GM12878 (cell line): Measurements from ENCODE around the gene INSRR. TPM values are rescaled to one million over a fixed set of nuclear protein-coding genes. Genes with fewer than 3 reads are reported as not detected.

Source experiments
- ATAC-seq: fragments of 200-7000 bp; cut with Tn5 transposase; 3 replicates; pipeline ENCODE4 v1.9.1; 2020; ENCODE audit warnings: mild to moderate bottlenecking, moderate library complexity
- BruUV-seq: library from RNA; stranded (reverse); fragments of 400-500 nt; replicated peaks from 2 replicates; lab custom pipeline; 2021; lab: Mats Ljungman, UMichigan
- CTCF ChIA-PET: fragments of 300-600 bp; sonication (Branson Sonifier 250); formaldehyde crosslinking; extraction: SDS; loops from one replicate; lab custom pipeline; 2021; ENCODE audit warnings: inconsistent platforms; lab: Yijun Ruan, JAX
- POLR2A ChIA-PET: fragments of 350-600 bp; formaldehyde crosslinking; extraction: SDS; loops from one replicate; lab custom pipeline; 2021; ENCODE audit warnings: inconsistent platforms; lab: Charles Lee
- RAD21 ChIA-PET: fragments of 300-600 bp; sonication (Branson Sonifier 250); formaldehyde crosslinking; loops from one replicate; lab custom pipeline; 2023; ENCODE audit warnings: antibody characterized with exemption; ENCODE audit not compliant: unreplicated experiment; lab: Charles Lee
- SMC1A ChIA-PET: fragments of 300-600 bp; sonication (Branson Sonifier 250); formaldehyde crosslinking; loops from one replicate; lab custom pipeline; 2023; ENCODE audit not compliant: unreplicated experiment, uncharacterized antibody; lab: Charles Lee
- DNase-seq: peaks from one replicate; pipeline ENCODE4 v3.0.0-alpha.2; 2011; ENCODE audit warnings: low read depth, low spot score
- FAIRE-seq: peaks from 3 replicates; lab custom pipeline; 2011; peaks lifted over from hg19 to GRCh38; lab: Jason Lieb, UNC
- H2AFZ ChIP-seq: 2 replicates; pipeline ENCODE4 v1.6.0; 2011; ENCODE audit warnings: low read depth, low read length, control low read depth; ENCODE audit not compliant: control insufficient read depth
- H3K27ac ChIP-seq: 2 replicates; pipeline ENCODE4 v1.5.1; 2011; ENCODE audit warnings: control low read depth; ENCODE audit not compliant: control insufficient read depth, insufficient read depth
- H3K27me3 ChIP-seq, 2 experiments: replicated peaks in 1 of 2; 2 replicates each; pipeline versions ENCODE4 v1.6.0 to v1.6.1; 2011; ENCODE audit warnings: low read length in 1 of 2; ENCODE audit not compliant: control insufficient read depth in 2 of 2, insufficient read depth in 2 of 2
- H3K36me3 ChIP-seq, 2 experiments: 2 replicates each; pipeline ENCODE4 v1.5.1; 2011; ENCODE audit warnings: low read length in 1 of 2; ENCODE audit not compliant: control insufficient read depth in 2 of 2, insufficient read depth in 2 of 2
- H3K4me1 ChIP-seq: 2 replicates; pipeline ENCODE4 v1.6.1; 2011; ENCODE audit warnings: mild to moderate bottlenecking, low read length, moderate library complexity, mixed read lengths; ENCODE audit not compliant: control insufficient read depth, insufficient read depth
- H3K4me2 ChIP-seq: 2 replicates; pipeline ENCODE4 v1.6.0; 2011; ENCODE audit warnings: control low read depth; ENCODE audit not compliant: control insufficient read depth, insufficient read depth
- H3K4me3 ChIP-seq: fragments of 200-600 bp; sonication (generic); 2 replicates; pipeline ENCODE4 v1.5.1; 2016
- H3K79me2 ChIP-seq: 2 replicates; pipeline ENCODE4 v1.6.0; 2011; ENCODE audit warnings: low read length; ENCODE audit not compliant: control insufficient read depth, insufficient read depth
- H3K9ac ChIP-seq: 2 replicates; pipeline ENCODE4 v1.8.0; 2011; ENCODE audit warnings: low read length, control low read depth, mixed read lengths; ENCODE audit not compliant: control insufficient read depth, insufficient read depth
- H3K9me3 ChIP-seq: replicated peaks from 3 replicates; pipeline ENCODE4 v1.5.1; 2011; ENCODE audit warnings: mild to moderate bottlenecking, low read length; ENCODE audit not compliant: control insufficient read depth, insufficient read depth
- H4K20me1 ChIP-seq: 2 replicates; pipeline ENCODE4 v1.6.0; 2011; ENCODE audit not compliant: control insufficient read depth, insufficient read depth
- BACH1 ChIP-seq: fragments of 450-650 bp; IDR thresholded peaks from 2 replicates; pipeline ENCODE4 v1.6.1; 2017; ENCODE audit warnings: mild to moderate bottlenecking, borderline replicate concordance
- CEBPZ ChIP-seq: fragments of 150-350 bp; IDR thresholded peaks from 2 replicates; pipeline ENCODE4 v1.6.1; 2016; ENCODE audit warnings: low read depth, low read length
- E4F1 ChIP-seq: fragments of 450-650 bp; IDR thresholded peaks from 2 replicates; pipeline ENCODE4 v1.6.1; 2018; ENCODE audit warnings: borderline replicate concordance, mild to moderate bottlenecking; ENCODE audit not compliant: partially characterized antibody
- ESRRA ChIP-seq: IDR thresholded peaks from 2 replicates; pipeline ENCODE4 v1.6.1; 2012; ENCODE audit warnings: mild to moderate bottlenecking, low read length, improper control_type of control experiment
- IKZF2 ChIP-seq, 2 experiments: fragments of 450-650 bp; IDR thresholded peaks; 2 replicates each; pipeline ENCODE4 v1.6.1; 2017; ENCODE audit warnings: mild to moderate bottlenecking in 2 of 2, moderate library complexity in 2 of 2
- MEF2B ChIP-seq: fragments of 450-650 bp; IDR thresholded peaks from 2 replicates; pipeline ENCODE4 v1.6.1; 2018; ENCODE audit warnings: mild to moderate bottlenecking, moderate library complexity; ENCODE audit not compliant: partially characterized antibody, poor library complexity, severe bottlenecking
- MXI1 ChIP-seq: fragments of 150-350 bp; IDR thresholded peaks from 2 replicates; pipeline ENCODE4 v1.6.1; 2011; ENCODE audit warnings: low read depth, mild to moderate bottlenecking, inconsistent platforms, low read length, improper control_type of control experiment
- RCOR1 ChIP-seq: conservative IDR thresholded peaks from 2 replicates; pipeline ENCODE4 v1.6.1; 2012; ENCODE audit warnings: low read depth, low read length, improper control_type of control experiment
- RELA ChIP-seq: fragments of 450-650 bp; IDR thresholded peaks from 2 replicates; pipeline ENCODE4 v1.8.0; 2014; ENCODE audit warnings: borderline replicate concordance; ENCODE audit not compliant: partially characterized antibody
- SREBF2 ChIP-seq: IDR thresholded peaks from 2 replicates; pipeline ENCODE4 v1.6.1; 2012; ENCODE audit warnings: mild to moderate bottlenecking, low read length
- ZBTB11 ChIP-seq: fragments of 450-650 bp; formaldehyde crosslinking; IDR thresholded peaks from 2 replicates; pipeline ENCODE4 v1.5.0; 2022; ENCODE audit warnings: mild to moderate bottlenecking, missing genetic modification characterization
- WGBS: methylation state at CpG from one replicate; pipeline ENCODE4 v1.1.6; 2016; ENCODE audit warnings: low lambda C conversion rate; ENCODE audit not compliant: insufficient replicate concordance, insufficient coverage; ENCODE audit errors: missing lambda C conversion rate; 5-methylcytosine and 5-hydroxymethylcytosine counted together
- in situ Hi-C: fragments of 300-500 bp; cut with MboI; formaldehyde crosslinking; loops from 9 replicates; pipeline ENCODE4 v1.14.3; 2018; ENCODE audit warnings: mixed read lengths
- intact Hi-C: fragments of 100-400 bp; cut with micrococcal nuclease; formaldehyde crosslinking; loops from one replicate; pipeline ENCODE4 v1.14.2; 2022; ENCODE audit not compliant: unreplicated experiment
- polyA plus RNA-seq, 11 experiments: library from polyadenylated mRNA; depleted of rRNA in 4 of 11; unstranded in 6 of 11; stranded (reverse) in 5 of 11; fragments of >200 nt; fragmentation: Nextera tagmentation in 4 of 11; fragmentation: Illumina TruSeq in 1 of 11; extraction: Ambion mirVana in 4 of 11; extraction: Trizol in 1 of 11; gene quantifications; 1 replicate in 1 of 11; 2 replicates in 10 of 11; pipeline versions ENCODE4 v1.2.1 to v1.2.3, GENCODE V29; 2011 to 2016; ENCODE audit warnings: inconsistent platforms in 2 of 11, missing spikeins in 2 of 11, low read depth in 1 of 11
- total RNA-seq, 4 experiments: library from RNA; depleted of rRNA in 3 of 4; stranded (reverse); fragments of >200 nt in 3 of 4; fragmentation: Illumina TruSeq in 1 of 4; extraction: Trizol in 1 of 4; gene quantifications; 2 replicates each; pipeline versions ENCODE4 v1.2.1 to v1.2.3, GENCODE V29; 2013 to 2021

The INSRR gene
- total and polyA plus RNA-seq, 10 of the 15 experiments (the other 5 are each of a cell fraction or from before 2014, with no cell fraction given): 0.01 TPM; not detected in 9

GRCh38 chr1:156851779-156852417 is 7.0 kb downstream of the INSRR start (continued):
- TF ChIP-seq ZBTB11 (CRISPR knock-in tag): no peak
- no peak for TF ChIP-seq RELA
- no peak for TF ChIP-seq MXI1

- intact Hi-C loops: no loop called here
- 39% methylated on average over 19 of the region's 23 CpGs for WGBS
- TF ChIP-seq E4F1 (no peak), SREBF2 (no peak), RCOR1 (no peak), MEF2B (no peak), IKZF2 (IDR thresholded peaks at IDR 0.05) (no peak), BACH1 (no peak), CEBPZ (no peak), ESRRA (no peak)
Measured at GRCh38 chr1:156849151-156849496, 9.8 kb downstream of the INSRR start.

More at GRCh38 chr1:156849151-156849496, 9.8 kb downstream of the INSRR start:
- no peaks in the 10 kb centered on the region for H3K4me1 ChIP-seq
- no peak for ATAC-seq
- ChIA-PET SMC1A (interaction anchor here (1.3 to 1.5 kb wide), 2 partner anchors 11 to 12 kb away, joined by 3 to 7 read pairs; partner anchors contain the start of gene NTRK1), CTCF (interaction anchor here (1.5 to 2.3 kb wide), 5 partner anchors 11 to 123 kb away, joined by 3 to 11 read pairs (median 5); partner anchors contain the start of genes INSRR and NTRK1), RAD21 (interaction anchor here (1.0 kb wide), 2 partner anchors 9 to 10 kb away, joined by 3 to 4 read pairs; no protein-coding TSS in a partner anchor), POLR2A (no interaction called here)
- no peak for DNase-seq
- H2AFZ ChIP-seq: no peak overlapping the region
- H3K27ac ChIP-seq: no peak overlapping the region
- H3K79me2 ChIP-seq: no peaks in the 10 kb centered on the region
- in situ Hi-C loops: no loop called here
- H3K9ac ChIP-seq: no peak overlapping the region
- FAIRE-seq: no peak
- H4K20me1 ChIP-seq: no peaks in the 10 kb centered on the region
- peaks cover 2 to 7% of the 10 kb centered on the region in 2 experiments; a peak in 3 of 4 replicates for H3K27me3 ChIP-seq
- H3K36me3 ChIP-seq: no peaks in the 10 kb centered on the region
- H3K9me3 ChIP-seq: no peaks in the 10 kb centered on the region
- no TSS peak for BruUV-seq
- no peak overlapping the region for H3K4me3 ChIP-seq
- no peak overlapping the region for H3K4me2 ChIP-seq
